RWPE1 (cell line): ENCODE results near the gene AQP2.
A peak's percentile ranks its signal among the peaks of the same experiment; 100 is the strongest.

Experiments used
- CTCF ChIA-PET: fragments of 350-600 bp; sonication (Branson Sonifier 250); formaldehyde crosslinking; extraction: SDS; loops from one replicate; lab custom pipeline; 2021; lab: Yijun Ruan, JAX
- POLR2A ChIA-PET: fragments of 400-600 bp; formaldehyde crosslinking; extraction: SDS; loops from one replicate; lab custom pipeline; 2020; ENCODE audit warnings: antibody characterized with exemption; ENCODE audit not compliant: low non-redundant PET; lab: Yijun Ruan, JAX
- DNase-seq: peaks from one replicate; pipeline ENCODE4 v3.0.0; 2012; ENCODE audit warnings: low spot score
- H3K27ac ChIP-seq: fragments of 450-650 bp; 2 replicates; pipeline ENCODE4 v1.5.1; 2017
- TF ChIP-seq, protein P1 (sequence below): fragments of 450-650 bp; conservative IDR thresholded peaks from 2 replicates; pipeline ENCODE4 v1.5.1; 2017; ENCODE audit warnings: low read depth, mild to moderate bottlenecking

AQP2 gene

DNA sequence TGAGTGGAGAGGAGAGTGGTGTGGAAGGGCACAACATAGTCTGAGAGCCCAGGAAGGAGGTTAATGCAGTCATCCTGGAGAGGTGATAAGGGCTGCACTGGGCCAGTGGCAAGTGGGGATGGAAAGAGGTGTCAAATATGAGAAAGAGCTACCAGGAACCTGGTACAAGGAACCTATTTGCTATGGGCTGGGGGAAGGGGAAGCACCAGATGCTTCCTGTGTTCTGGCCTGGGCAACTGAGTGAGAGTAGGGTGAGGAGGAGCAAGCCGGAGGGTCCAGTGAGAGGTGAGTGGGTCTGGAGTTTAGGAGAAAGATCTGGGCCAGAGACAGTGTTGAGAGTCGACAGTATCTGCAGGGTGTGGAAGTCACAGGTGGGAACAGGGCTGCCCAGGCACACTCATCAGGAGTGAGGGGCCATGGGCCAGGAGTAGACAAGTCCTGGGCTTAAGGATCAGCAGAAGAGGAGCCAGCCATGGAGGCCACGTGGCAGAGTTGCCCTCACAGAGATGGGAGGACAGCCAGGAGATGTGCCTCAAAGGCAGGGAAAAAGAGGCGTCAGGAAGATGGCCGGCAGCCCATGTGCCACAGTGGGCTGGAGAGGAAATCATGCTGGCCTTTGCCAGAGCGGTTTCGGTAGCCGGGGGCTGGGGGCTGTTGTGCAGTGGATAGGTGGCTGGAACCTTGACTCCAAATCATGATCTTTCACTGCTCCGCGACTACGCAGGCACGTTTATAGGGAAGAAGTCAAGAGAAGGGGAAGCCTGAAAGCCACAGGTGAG is 19.3 kb downstream of the AQP2 start:
- no peak overlapping the region; the same call in 1 of the 2 replicates for H3K27ac ChIP-seq
- TF ChIP-seq, protein P1, sequence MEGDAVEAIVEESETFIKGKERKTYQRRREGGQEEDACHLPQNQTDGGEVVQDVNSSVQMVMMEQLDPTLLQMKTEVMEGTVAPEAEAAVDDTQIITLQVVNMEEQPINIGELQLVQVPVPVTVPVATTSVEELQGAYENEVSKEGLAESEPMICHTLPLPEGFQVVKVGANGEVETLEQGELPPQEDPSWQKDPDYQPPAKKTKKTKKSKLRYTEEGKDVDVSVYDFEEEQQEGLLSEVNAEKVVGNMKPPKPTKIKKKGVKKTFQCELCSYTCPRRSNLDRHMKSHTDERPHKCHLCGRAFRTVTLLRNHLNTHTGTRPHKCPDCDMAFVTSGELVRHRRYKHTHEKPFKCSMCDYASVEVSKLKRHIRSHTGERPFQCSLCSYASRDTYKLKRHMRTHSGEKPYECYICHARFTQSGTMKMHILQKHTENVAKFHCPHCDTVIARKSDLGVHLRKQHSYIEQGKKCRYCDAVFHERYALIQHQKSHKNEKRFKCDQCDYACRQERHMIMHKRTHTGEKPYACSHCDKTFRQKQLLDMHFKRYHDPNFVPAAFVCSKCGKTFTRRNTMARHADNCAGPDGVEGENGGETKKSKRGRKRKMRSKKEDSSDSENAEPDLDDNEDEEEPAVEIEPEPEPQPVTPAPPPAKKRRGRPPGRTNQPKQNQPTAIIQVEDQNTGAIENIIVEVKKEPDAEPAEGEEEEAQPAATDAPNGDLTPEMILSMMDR: no peak
- ChIA-PET POLR2A (no interaction called here), CTCF (interaction anchor here (0.8 to 1.2 kb wide), 2 partner anchors 80 to 87 kb away, joined by 3 to 4 read pairs; no protein-coding TSS in a partner anchor)
- no peak for DNase-seq

DNA sequence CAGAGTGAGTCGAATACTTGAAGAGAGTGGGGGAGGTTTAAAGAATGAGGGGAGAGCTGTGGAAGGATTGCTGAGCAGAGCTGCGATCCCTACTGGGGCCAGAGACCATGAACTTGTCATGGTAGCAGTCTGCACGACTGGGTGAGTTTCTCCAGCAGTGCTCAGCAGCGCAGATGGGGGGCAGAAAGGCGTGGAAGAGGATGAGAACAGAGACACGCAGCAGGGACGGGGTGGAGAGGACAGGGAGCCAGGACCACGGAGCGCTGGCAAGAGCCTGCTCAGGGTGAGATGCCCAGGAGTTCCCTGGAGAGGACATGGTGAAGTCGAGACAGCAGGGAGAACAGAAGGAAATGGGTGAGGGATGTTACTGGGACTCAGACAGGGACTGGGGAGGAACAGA is 20.1 kb downstream of the AQP2 start:
- CTCF ChIA-PET: interaction anchor here (0.7 kb wide), 1 partner anchor 95 kb away, joined by 3 read pairs; no protein-coding TSS in a partner anchor
- TF ChIP-seq, protein P1: no peak
- peak overlapping the region; percentile 60 for H3K27ac ChIP-seq
- POLR2A ChIA-PET: no interaction called here
- no peak for DNase-seq

DNA sequence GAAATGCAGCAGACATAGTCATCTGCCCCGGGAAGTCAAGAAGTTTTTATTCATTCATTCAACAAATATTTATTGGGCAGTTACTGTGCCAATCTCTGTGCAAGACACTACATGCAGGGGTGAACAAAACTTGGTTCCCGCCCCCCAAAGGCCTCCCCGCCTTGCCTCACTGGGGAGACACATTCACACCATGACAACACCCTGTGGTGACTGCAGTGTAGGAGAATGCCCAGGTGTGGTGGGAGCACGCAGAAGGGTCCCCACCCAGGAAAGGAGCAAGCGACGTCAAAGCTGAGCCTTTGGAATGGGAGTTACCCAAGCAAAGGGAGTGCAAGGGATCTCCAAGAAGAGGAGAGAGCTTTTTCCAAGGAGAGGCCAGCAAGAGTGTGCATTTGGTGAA is 20.6 kb downstream of the AQP2 start:
- TF ChIP-seq, protein P1: no peak
- CTCF ChIA-PET: interaction anchor here (0.6 to 0.7 kb wide), 2 partner anchors 69 to 94 kb away, joined by 3 to 4 read pairs; no protein-coding TSS in a partner anchor
- no peak for DNase-seq
- POLR2A ChIA-PET: no interaction called here
- H3K27ac ChIP-seq: peak overlapping the region; percentile 60

DNA sequence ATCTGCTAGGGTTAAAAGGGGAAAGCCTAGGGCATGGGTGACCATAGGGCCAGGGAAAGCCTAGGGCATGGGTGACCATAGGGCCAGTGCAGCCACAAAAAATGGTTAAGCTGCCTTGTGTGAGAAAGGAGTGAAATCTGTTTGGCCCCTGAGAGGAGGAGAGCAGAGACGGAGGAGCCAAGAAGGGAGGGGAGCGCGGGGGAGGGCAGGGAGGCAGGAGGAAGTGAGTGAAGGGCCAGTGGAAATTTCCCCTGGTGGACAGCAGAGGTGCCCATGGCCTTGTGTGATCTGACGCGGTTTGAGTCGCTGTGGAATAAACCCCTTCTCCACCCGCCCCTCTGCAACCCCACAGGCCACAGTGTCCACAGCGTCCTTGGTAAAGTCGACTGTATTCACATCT is 21.6 kb downstream of the AQP2 start:
- ChIA-PET CTCF (interaction anchor here (1.1 kb wide), 1 partner anchor 98 kb away, joined by 4 read pairs; no protein-coding TSS in a partner anchor), POLR2A (no interaction called here)
- no peak overlapping the region for H3K27ac ChIP-seq
- TF ChIP-seq, protein P1: no peak
- DNase-seq: no peak

DNA sequence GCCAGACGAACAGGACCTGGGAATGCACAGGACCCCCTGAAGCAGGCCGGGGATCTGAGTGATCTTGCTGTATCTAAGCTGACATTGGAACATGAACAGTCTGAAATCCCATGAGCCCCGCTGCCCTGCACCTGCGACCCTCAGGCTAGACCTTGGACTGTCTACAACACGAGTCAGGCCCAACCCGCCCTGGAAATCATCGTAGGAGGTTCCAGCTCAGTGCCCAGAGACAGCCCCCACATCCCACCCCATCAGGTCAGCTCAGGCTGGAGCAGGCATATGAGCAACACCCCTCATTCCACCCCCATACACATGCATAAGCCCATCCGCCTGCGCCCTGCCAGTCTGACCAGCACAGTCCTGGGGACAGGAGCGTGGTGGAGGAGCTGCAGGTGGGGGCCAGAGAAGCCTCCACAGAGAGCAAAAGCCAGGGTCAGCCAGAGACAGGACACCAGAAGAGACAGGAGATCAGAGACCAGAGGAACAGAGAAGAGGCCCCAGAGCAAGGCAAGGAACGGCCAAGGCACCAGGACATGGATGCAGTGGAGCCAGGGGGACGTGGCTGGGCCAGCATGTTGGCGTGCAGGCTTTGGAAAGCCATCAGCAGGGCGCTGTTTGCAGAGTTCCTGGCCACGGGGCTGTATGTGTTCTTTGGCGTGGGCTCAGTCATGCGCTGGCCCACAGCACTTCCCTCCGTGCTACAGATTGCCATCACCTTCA is 22.3 kb downstream of the AQP2 start, which contains the start of gene AQP6:
TSS of gene AQP6 (plus strand) at position 307 of the 720 bp plus-strand sequence. CDS start at position 534, 227 bp downstream.
- peak within 1 kb of the TSS; percentile 60 for H3K27ac ChIP-seq
- TF ChIP-seq, protein P1: no peak
- ChIA-PET CTCF (interaction anchor here (1.1 kb wide), 1 partner anchor 98 kb away, joined by 4 read pairs; no protein-coding TSS in a partner anchor), POLR2A (no interaction called here)
- no peak for DNase-seq

DNA sequence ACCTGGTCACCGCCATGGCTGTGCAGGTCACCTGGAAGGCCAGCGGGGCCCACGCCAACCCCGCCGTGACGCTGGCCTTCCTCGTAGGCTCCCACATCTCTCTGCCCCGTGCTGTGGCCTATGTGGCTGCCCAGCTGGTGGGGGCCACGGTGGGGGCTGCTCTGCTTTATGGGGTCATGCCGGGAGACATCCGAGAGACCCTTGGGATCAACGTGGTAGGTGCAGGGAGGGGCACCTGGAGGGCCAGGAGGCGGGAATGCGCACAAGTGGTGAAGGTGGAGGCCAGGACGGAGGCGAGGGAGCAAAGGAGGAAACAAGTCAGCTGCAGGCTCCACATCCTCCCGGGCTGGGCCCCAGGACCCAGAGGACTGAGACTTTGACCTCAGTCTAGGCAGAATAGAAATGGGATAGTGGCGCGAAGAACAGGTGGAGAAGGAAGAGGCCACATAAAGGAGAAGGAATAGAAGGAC is 22.9 kb downstream of the AQP2 start:
- CTCF ChIA-PET: interaction anchor here (0.6 kb wide), 1 partner anchor 66 kb away, joined by 4 read pairs; no protein-coding TSS in a partner anchor
- no peak for DNase-seq
- no peak overlapping the region for H3K27ac ChIP-seq
- POLR2A ChIA-PET: no interaction called here
- TF ChIP-seq, protein P1: no peak
